Measurements from ENCODE around the gene GID4. TPM values are rescaled to one million over a fixed set of nuclear protein-coding genes. Genes with fewer than 3 reads are reported as not detected.

GID4 gene
- total RNA-seq, 1 donor from 2014 or later: 7.7 TPM

- FAIRE-seq (no peak), DNase-seq (ENCODE audit: low spot score in 2 of 2) (no peak)
These were observed 2.6 kb downstream of the GID4 start for GRCh38 chr17:18041776-18042175.

GRCh38 chr17:18042983-18043382 is 3.8 kb downstream of the GID4 start:
- no peak for FAIRE-seq
- no peak for DNase-seq (ENCODE audit: low spot score in 2 of 2)

- FAIRE-seq (no peak), DNase-seq (ENCODE audit: low spot score in 2 of 2) (peak in 1 of 2 donors; percentile 41)
These were observed 4.3 kb downstream of the GID4 start for GRCh38 chr17:18043491-18043890.

- FAIRE-seq: no peak
- no peak for DNase-seq (ENCODE audit: low spot score in 2 of 2)
These were observed 5.4 kb downstream of the GID4 start for GRCh38 chr17:18044609-18045008.

GRCh38 chr17:18045691-18046350 is 6.6 kb downstream of the GID4 start:
- FAIRE-seq (no peak), DNase-seq (ENCODE audit: low spot score in 2 of 2) (no peak)

- DNase-seq (ENCODE audit: low spot score in 2 of 2) (no peak), FAIRE-seq (no peak)
These were observed 16.4 kb downstream of the GID4 start for GRCh38 chr17:18055597-18055996.

GRCh38 chr17:18056214-18056613 is 17.0 kb downstream of the GID4 start:
- DNase-seq (ENCODE audit: low spot score in 2 of 2): no peak
- FAIRE-seq: no peak

GRCh38 chr17:18059283-18059682 is 20.1 kb downstream of the GID4 start:
- no peak for DNase-seq (ENCODE audit: low spot score in 2 of 2)
- FAIRE-seq: no peak

- FAIRE-seq (no peak), DNase-seq (ENCODE audit: low spot score in 2 of 2) (no peak)
These were observed 24.8 kb downstream of the GID4 start for GRCh38 chr17:18064053-18064452.

- DNase-seq (ENCODE audit: low spot score in 2 of 2) (no peak), FAIRE-seq (no peak)
These were observed 26.3 kb downstream of the GID4 start for GRCh38 chr17:18065546-18065945.

GRCh38 chr17:18066866-18067265 is 27.7 kb downstream of the GID4 start:
- DNase-seq (ENCODE audit: low spot score in 2 of 2) (no peak), FAIRE-seq (no peak)

GRCh38 chr17:18069101-18069500 is 29.9 kb downstream of the GID4 start:
- DNase-seq (ENCODE audit: low spot score in 2 of 2) (no peak), FAIRE-seq (no peak)

- no peak for DNase-seq (ENCODE audit: low spot score in 2 of 2)
- no peak for FAIRE-seq
These were observed 31.7 kb downstream of the GID4 start for GRCh38 chr17:18070861-18071340.

- FAIRE-seq (no peak), DNase-seq (ENCODE audit: low spot score in 2 of 2) (no peak)
These were observed 32.5 kb downstream of the GID4 start for GRCh38 chr17:18071751-18072150.

GRCh38 chr17:18074566-18075272 is 35.5 kb downstream of the GID4 start:
- DNase-seq (ENCODE audit: low spot score in 2 of 2) (no peak), FAIRE-seq (no peak)

GRCh38 chr17:18076936-18077335 is 37.7 kb downstream of the GID4 start:
- no peak for FAIRE-seq
- no peak for DNase-seq (ENCODE audit: low spot score in 2 of 2)

GRCh38 chr17:18079543-18079942 is 40.3 kb downstream of the GID4 start:
- no peak for FAIRE-seq
- DNase-seq (ENCODE audit: low spot score in 2 of 2): no peak

GRCh38 chr17:18084256-18084655 is 45.0 kb downstream of the GID4 start:
- DNase-seq (ENCODE audit: low spot score in 2 of 2): no peak
- FAIRE-seq: no peak

- DNase-seq (ENCODE audit: low spot score in 2 of 2) (peak; percentile 81 to 94), FAIRE-seq (no peak)
These were observed 48.6 kb downstream of the GID4 start, which contains the start of gene DRG2 for GRCh38 chr17:18087610-18088491. TSS of gene DRG2 (plus strand) at chr17:18087948. CDS start at chr17:18088024, 76 bp downstream.

- no peak for DNase-seq (ENCODE audit: low spot score in 2 of 2)
- FAIRE-seq: no peak
These were observed 50.4 kb downstream of the GID4 start for GRCh38 chr17:18089613-18090012.
